Mesenchymal stem cell (in vitro differentiated cells and primary cell): Measurements from ENCODE around the gene SMYD4.
"Not testable (repeated sequence)": the region's sequence is repeated elsewhere in the genome, so short reads cannot be mapped to it uniquely, and the experiment has no call there.

Source experiments
- DNase-seq: peaks from one replicate; pipeline ENCODE4 v3.0.0-alpha.2; 2013
- H2AFZ ChIP-seq: one replicate; pipeline ENCODE4 v1.6.1; 2013; ENCODE audit warnings: low read depth, mild to moderate bottlenecking, control low read depth, inconsistent platforms, low read length, moderate library complexity
- H2AK5ac ChIP-seq: 2 replicates; pipeline ENCODE4 v1.6.1; 2013; ENCODE audit warnings: low read length, moderate library complexity, mild to moderate bottlenecking, inconsistent platforms; ENCODE audit not compliant: severe bottlenecking
- H2BK120ac ChIP-seq: one replicate; pipeline ENCODE4 v1.6.1; 2013; ENCODE audit warnings: low read depth, mild to moderate bottlenecking, inconsistent platforms, low read length, moderate library complexity
- H2BK12ac ChIP-seq, 2 experiments: one replicate each; pipeline ENCODE4 v1.6.1; 2013; ENCODE audit warnings: inconsistent platforms in 2 of 2, low read length in 2 of 2, mild to moderate bottlenecking in 2 of 2, moderate library complexity in 2 of 2, control low read depth in 1 of 2
- H2BK15ac ChIP-seq: one replicate; pipeline ENCODE4 v1.6.1; 2013; ENCODE audit warnings: mild to moderate bottlenecking, low read depth, inconsistent platforms; ENCODE audit not compliant: poor library complexity, severe bottlenecking
- H2BK5ac ChIP-seq: 2 replicates; pipeline ENCODE4 v1.6.1; 2013; ENCODE audit warnings: low read depth, mild to moderate bottlenecking, low read length, control low read depth, inconsistent platforms; ENCODE audit not compliant: poor library complexity, severe bottlenecking
- H3K14ac ChIP-seq, 2 experiments: one replicate each; pipeline ENCODE4 v1.6.1; 2013; ENCODE audit warnings: inconsistent platforms in 2 of 2, low read length in 2 of 2, control low read depth in 1 of 2, mild to moderate bottlenecking in 1 of 2, moderate library complexity in 1 of 2
- H3K18ac ChIP-seq, 2 experiments: one replicate each; pipeline ENCODE4 v1.6.1; 2013; ENCODE audit warnings: inconsistent platforms in 2 of 2, low read length in 2 of 2, control low read depth in 1 of 2, low read depth in 1 of 2, mild to moderate bottlenecking in 1 of 2
- H3K23ac ChIP-seq, 2 experiments: one replicate each; pipeline ENCODE4 v1.6.1; 2013; ENCODE audit warnings: inconsistent platforms in 2 of 2, low read length in 2 of 2, mild to moderate bottlenecking in 2 of 2, moderate library complexity in 2 of 2, control low read depth in 1 of 2
- H3K27ac ChIP-seq: 2 replicates; pipeline ENCODE4 v1.5.1; 2013; ENCODE audit warnings: mild to moderate bottlenecking, moderate library complexity, low read length, control low read depth, inconsistent platforms; ENCODE audit not compliant: poor library complexity, severe bottlenecking
- H3K27me3 ChIP-seq, 2 experiments: 2 replicates each; pipeline versions ENCODE4 v1.6.1 to v1.7.0; 2013; ENCODE audit warnings: low read length in 2 of 2, mild to moderate bottlenecking in 2 of 2, moderate library complexity in 2 of 2, control low read depth in 1 of 2, inconsistent platforms in 1 of 2; ENCODE audit not compliant: control insufficient read depth in 1 of 2, insufficient read depth in 1 of 2
- H3K36me3 ChIP-seq, 2 experiments: 2 replicates each; pipeline versions ENCODE4 v1.6.1 to v1.7.0; 2013; ENCODE audit warnings: low read length in 2 of 2, control low read depth in 1 of 2, inconsistent platforms in 1 of 2, low read depth in 1 of 2, mild to moderate bottlenecking in 1 of 2; ENCODE audit not compliant: insufficient read depth in 2 of 2, control insufficient read depth in 1 of 2
- H3K4ac ChIP-seq, 2 experiments: one replicate each; pipeline ENCODE4 v1.6.1; 2013; ENCODE audit warnings: inconsistent platforms in 2 of 2, low read length in 2 of 2, mild to moderate bottlenecking in 2 of 2, moderate library complexity in 2 of 2, control low read depth in 1 of 2, low read depth in 1 of 2
- H3K4me1 ChIP-seq: 2 replicates; pipeline ENCODE4 v1.6.1; 2013; ENCODE audit warnings: low read depth, low read length, control low read depth; ENCODE audit not compliant: control insufficient read depth, insufficient read depth
- H3K4me2 ChIP-seq: 2 replicates; pipeline ENCODE4 v1.6.1; 2013; ENCODE audit warnings: low read length, mild to moderate bottlenecking, inconsistent platforms; ENCODE audit not compliant: poor library complexity, severe bottlenecking
- H3K4me3 ChIP-seq, 2 experiments: 2 replicates each; pipeline versions ENCODE4 v1.5.1 to v1.7.0; 2013; ENCODE audit warnings: low read length in 2 of 2, mild to moderate bottlenecking in 2 of 2, control low read depth in 1 of 2, low read depth in 1 of 2; ENCODE audit not compliant: insufficient read depth in 1 of 2
- H3K79me1 ChIP-seq: replicated peaks from 2 replicates; pipeline ENCODE4 v1.6.1; 2013; ENCODE audit warnings: mild to moderate bottlenecking, control low read depth, low read length, inconsistent platforms; ENCODE audit not compliant: poor library complexity, severe bottlenecking
- H3K9ac ChIP-seq: 2 replicates; pipeline ENCODE4 v1.7.0; 2013; ENCODE audit warnings: mild to moderate bottlenecking, low read length, moderate library complexity
- H3K9me3 ChIP-seq: 2 replicates; pipeline ENCODE4 v1.7.0; 2013; ENCODE audit warnings: mild to moderate bottlenecking, low read length; ENCODE audit not compliant: control insufficient read depth
- H4K8ac ChIP-seq: one replicate; pipeline ENCODE4 v1.6.1; 2013; ENCODE audit warnings: inconsistent platforms, mild to moderate bottlenecking, low read length, moderate library complexity
- H4K91ac ChIP-seq: one replicate; pipeline ENCODE4 v1.6.1; 2013; ENCODE audit warnings: mild to moderate bottlenecking, low read length, inconsistent platforms
- WGBS: methylation state at CpG from one replicate; pipeline ENCODE4 v1.1.7; 2013; ENCODE audit warnings: mixed read lengths; 5-methylcytosine and 5-hydroxymethylcytosine counted together

The SMYD4 gene

DNA sequence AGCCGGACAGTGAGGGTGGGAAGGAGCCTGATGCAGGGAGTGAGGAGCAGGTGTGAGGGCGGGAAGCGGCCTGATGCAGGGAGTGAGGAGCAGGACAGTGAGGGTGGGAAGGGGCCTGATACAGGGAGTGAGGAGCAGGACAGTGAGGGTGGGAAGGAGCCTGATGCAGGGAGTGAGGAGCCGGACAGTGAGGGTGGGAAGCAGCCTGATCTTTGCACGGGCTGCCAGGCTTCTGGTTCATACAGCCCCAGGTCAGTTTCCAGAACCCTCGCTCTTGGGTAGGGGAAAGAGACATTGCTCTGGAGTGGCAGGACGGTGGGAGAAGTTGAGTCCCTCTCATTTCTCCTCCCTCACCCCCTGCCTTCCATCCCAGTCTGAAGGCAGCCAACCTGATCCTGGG, 87.8 kb downstream of the SMYD4 start:
- not testable (repeated sequence) for H3K4me2 ChIP-seq, H3K9me3 ChIP-seq, DNase-seq, H3K9ac ChIP-seq, H2BK120ac ChIP-seq, H4K8ac ChIP-seq, H3K79me1 ChIP-seq, H3K4me3 ChIP-seq, H3K27me3 ChIP-seq, H2AFZ ChIP-seq, H3K18ac ChIP-seq, H2BK5ac ChIP-seq, H3K14ac ChIP-seq, H4K91ac ChIP-seq, H2BK12ac ChIP-seq, H3K27ac ChIP-seq, H3K23ac ChIP-seq, H2BK15ac ChIP-seq, H3K4ac ChIP-seq
- 87% methylated on average over 5 of the region's 7 CpGs for WGBS
- H3K4me1 ChIP-seq, result peaks cover 28% of the 10 kb centered on the region
- H2AK5ac ChIP-seq, result peak overlapping the region; percentile 5
- peaks cover 14 to 15% of the 10 kb centered on the region in 2 experiments for H3K36me3 ChIP-seq

- peak overlapping the region; percentile 6 for H2BK15ac ChIP-seq
- H3K23ac ChIP-seq, result no peak overlapping the region
- peak overlapping the region in 1 of 2 experiments; percentile 76 for H3K18ac ChIP-seq
- H3K36me3 ChIP-seq, result peaks cover 31 to 52% of the 10 kb centered on the region in 2 experiments
- H3K79me1 ChIP-seq, result peaks cover 5% of the 10 kb centered on the region
- no peak overlapping the region for H3K4me2 ChIP-seq
- H2BK5ac ChIP-seq, result no peak overlapping the region
- WGBS, result 96% methylated on average over 21 of the region's 21 CpGs
- peak overlapping the region in 1 of 2 experiments; percentile 68 for H3K14ac ChIP-seq
- peaks cover 0 to 5% of the 10 kb centered on the region in 2 experiments for H3K27me3 ChIP-seq
- no peak overlapping the region for H3K9ac ChIP-seq
- peak overlapping the region; percentile 50 for H2AK5ac ChIP-seq
- no peak for DNase-seq
- H2AFZ ChIP-seq, result no peak overlapping the region
- no peak overlapping the region for H3K4ac ChIP-seq
- H3K27ac ChIP-seq, result no peak overlapping the region
- H2BK12ac ChIP-seq, result peak overlapping the region in 1 of 2 experiments; percentile 66
- H2BK120ac ChIP-seq, result no peak overlapping the region
- H4K8ac ChIP-seq, result no peak overlapping the region
- peaks cover 35% of the 10 kb centered on the region for H3K4me1 ChIP-seq
- H3K9me3 ChIP-seq, result no peaks in the 10 kb centered on the region
- peak overlapping the region; percentile 54 for H4K91ac ChIP-seq
- no peak overlapping the region for H3K4me3 ChIP-seq
Observed at GRCh38 chr17:1737531-1738291, 92.0 kb downstream of the SMYD4 start.

DNA sequence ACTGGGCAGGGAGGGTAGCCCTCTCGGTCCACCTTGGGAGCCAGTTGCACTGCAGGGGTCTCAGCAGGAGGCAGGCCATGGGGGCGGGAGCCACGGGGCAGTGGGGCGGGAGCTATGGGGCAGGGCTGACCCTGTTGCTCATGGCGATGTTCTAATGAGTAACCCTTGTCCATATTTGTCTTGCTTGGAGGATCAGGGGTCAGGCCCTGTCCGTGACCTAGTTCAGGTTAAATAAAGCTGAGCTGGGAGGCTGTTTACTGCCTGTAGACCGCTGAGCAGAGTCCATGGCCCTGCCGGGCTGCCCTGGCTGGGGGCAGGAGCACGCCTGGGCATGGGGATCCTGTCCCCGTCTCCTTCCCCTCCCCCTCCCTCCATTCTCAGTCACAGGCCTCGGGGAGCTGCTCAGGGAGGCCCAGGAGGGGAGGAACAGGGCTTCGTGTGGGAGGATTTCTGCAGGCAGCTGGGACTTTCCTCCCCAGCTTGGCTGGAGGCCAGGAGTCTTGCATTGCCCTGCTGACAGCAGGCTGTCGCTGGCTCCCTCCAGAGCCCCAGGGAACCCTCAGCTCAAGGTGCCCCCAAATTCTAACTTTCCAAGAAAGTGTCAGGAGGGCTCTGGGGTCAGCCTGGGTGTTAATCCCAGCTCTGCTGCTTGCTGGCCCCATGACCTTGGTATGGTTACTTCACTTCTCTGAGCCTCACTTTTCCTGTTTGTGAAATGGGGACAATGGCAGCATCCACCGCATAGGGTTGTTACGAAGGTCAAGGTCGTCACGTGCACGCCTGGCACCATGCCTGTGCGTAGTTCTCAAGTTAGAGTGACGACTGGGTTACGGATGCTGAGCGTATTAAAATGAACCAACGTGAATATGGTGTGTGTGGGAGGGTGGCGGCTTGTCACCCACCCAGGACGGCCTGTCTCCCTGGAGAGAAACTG, 93.1 kb downstream of the SMYD4 start:
- no peak overlapping the region for H2BK5ac ChIP-seq
- WGBS, result 71% methylated on average over 21 of the region's 25 CpGs
- peak overlapping the region; percentile 38 for H2AK5ac ChIP-seq
- peak overlapping the region; percentile 62 for H3K9ac ChIP-seq
- peak overlapping the region; percentile 65 to 76 for H3K18ac ChIP-seq
- peak overlapping the region in 1 of 2 experiments; percentile 41 for H3K4me3 ChIP-seq
- peak overlapping the region; percentile 39 to 75 for H3K4ac ChIP-seq
- peaks cover 9% of the 10 kb centered on the region for H3K79me1 ChIP-seq
- no peaks in the 10 kb centered on the region for H3K27me3 ChIP-seq
- H3K4me2 ChIP-seq, result peak overlapping the region; percentile 38
- no peak overlapping the region for H2AFZ ChIP-seq
- H3K27ac ChIP-seq, result no peak overlapping the region
- no peaks in the 10 kb centered on the region for H3K9me3 ChIP-seq
- H4K8ac ChIP-seq, result peak overlapping the region; percentile 33
- H2BK15ac ChIP-seq, result no peak overlapping the region
- peaks cover 37 to 58% of the 10 kb centered on the region in 2 experiments for H3K36me3 ChIP-seq
- H3K14ac ChIP-seq, result peak overlapping the region in 1 of 2 experiments; percentile 68
- H3K4me1 ChIP-seq, result peaks cover 29% of the 10 kb centered on the region
- H2BK12ac ChIP-seq, result peak overlapping the region; percentile 43 to 67
- H3K23ac ChIP-seq, result no peak overlapping the region
- peak overlapping the region; percentile 11 for H2BK120ac ChIP-seq
- DNase-seq, result peak; percentile 89
- H4K91ac ChIP-seq, result peak overlapping the region; percentile 58
